HCT116 (cell line): ENCODE results near the gene OSGIN1.

Experiments
- EZH2 ChIP-seq: fragments of 200-600 bp; sonication (generic); IDR thresholded peaks from 2 replicates; pipeline ENCODE4 v1.6.1; 2017; ENCODE audit warnings: antibody characterized with exemption, mixed run types
- POLR2A ChIP-seq: IDR thresholded peaks from 2 replicates; pipeline ENCODE4 v1.7.0; 2011; ENCODE audit warnings: borderline replicate concordance; ENCODE audit not compliant: insufficient read depth, insufficient read length; ENCODE audit errors: extremely low read depth
- POLR2AphosphoS5 ChIP-seq: IDR thresholded peaks from 2 replicates; pipeline ENCODE4 v1.6.1; 2011; ENCODE audit warnings: mild to moderate bottlenecking, low read depth, low read length, moderate library complexity
- RAD21 ChIP-seq: IDR thresholded peaks from 2 replicates; pipeline ENCODE4 v1.6.1; 2012; ENCODE audit warnings: low read depth, mild to moderate bottlenecking
- SP1 ChIP-seq: IDR thresholded peaks from 2 replicates; pipeline ENCODE4 v1.6.1; 2012; ENCODE audit warnings: low read depth
- SRF ChIP-seq: IDR thresholded peaks from 2 replicates; pipeline ENCODE4 v1.6.1; 2012; ENCODE audit warnings: low read depth
- TCF7L2 ChIP-seq: IDR thresholded peaks from 2 replicates; pipeline ENCODE4 v1.7.0; 2011; ENCODE audit warnings: borderline replicate concordance, inconsistent platforms; ENCODE audit not compliant: insufficient read depth, insufficient read length; ENCODE audit errors: extremely low read depth
- ZNF274 ChIP-seq: fragments of 200-500 bp; sonication (Bioruptor generic); IDR thresholded peaks from 2 replicates; pipeline ENCODE4 v1.6.1; 2014; ENCODE audit warnings: mild to moderate bottlenecking, low read depth, low read length, inconsistent platforms
- TF ChIP-seq, protein P1 (sequence below), 3 experiments: fragments of 200-600 bp in 1 of 3; sonication (generic) in 1 of 3; IDR thresholded peaks in 2 of 3; conservative IDR thresholded peaks in 1 of 3; 2 replicates each; pipeline ENCODE4 v1.5.1; 2012 to 2017; ENCODE audit warnings: low read depth in 2 of 3, low read length in 2 of 3, antibody characterized with exemption in 1 of 3, borderline replicate concordance in 1 of 3, control low read depth in 1 of 3, mild to moderate bottlenecking in 1 of 3, mixed read lengths in 1 of 3, mixed run types in 1 of 3, moderate library complexity in 1 of 3; ENCODE audit not compliant: insufficient read depth in 1 of 3
- TF ChIP-seq, protein P2 (sequence below): IDR thresholded peaks from 2 replicates; pipeline ENCODE4 v1.6.1; 2012; ENCODE audit warnings: low read depth
- TF ChIP-seq, protein P3 (sequence below): IDR thresholded peaks from 2 replicates; pipeline ENCODE4 v1.6.1; 2012

DNA sequence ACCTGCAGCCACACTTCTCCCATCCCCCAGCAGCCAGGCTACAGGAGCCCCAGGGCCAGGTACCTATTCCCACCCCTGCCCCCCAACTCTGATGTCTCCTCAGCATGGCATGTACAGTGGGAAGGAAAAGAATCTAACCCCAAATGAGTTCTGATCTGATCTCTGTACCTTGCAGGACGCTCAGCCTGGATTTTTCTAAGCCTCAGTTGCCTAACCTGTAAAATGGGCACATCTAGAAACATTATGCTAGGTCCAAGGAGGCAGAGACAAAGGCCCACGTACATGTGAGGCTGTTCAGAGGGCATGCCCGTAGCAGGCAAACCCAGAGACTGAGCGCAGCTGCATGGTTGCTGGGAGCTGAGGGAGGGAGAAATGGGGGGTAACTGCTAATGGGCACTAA, 54.5 kb downstream of the OSGIN1 start:
- TF ChIP-seq, protein P1, sequence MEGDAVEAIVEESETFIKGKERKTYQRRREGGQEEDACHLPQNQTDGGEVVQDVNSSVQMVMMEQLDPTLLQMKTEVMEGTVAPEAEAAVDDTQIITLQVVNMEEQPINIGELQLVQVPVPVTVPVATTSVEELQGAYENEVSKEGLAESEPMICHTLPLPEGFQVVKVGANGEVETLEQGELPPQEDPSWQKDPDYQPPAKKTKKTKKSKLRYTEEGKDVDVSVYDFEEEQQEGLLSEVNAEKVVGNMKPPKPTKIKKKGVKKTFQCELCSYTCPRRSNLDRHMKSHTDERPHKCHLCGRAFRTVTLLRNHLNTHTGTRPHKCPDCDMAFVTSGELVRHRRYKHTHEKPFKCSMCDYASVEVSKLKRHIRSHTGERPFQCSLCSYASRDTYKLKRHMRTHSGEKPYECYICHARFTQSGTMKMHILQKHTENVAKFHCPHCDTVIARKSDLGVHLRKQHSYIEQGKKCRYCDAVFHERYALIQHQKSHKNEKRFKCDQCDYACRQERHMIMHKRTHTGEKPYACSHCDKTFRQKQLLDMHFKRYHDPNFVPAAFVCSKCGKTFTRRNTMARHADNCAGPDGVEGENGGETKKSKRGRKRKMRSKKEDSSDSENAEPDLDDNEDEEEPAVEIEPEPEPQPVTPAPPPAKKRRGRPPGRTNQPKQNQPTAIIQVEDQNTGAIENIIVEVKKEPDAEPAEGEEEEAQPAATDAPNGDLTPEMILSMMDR (IDR thresholded peaks at IDR 0.05 in 2 of 3, conservative IDR thresholded peaks at IDR 0.05 in 1 of 3; ENCODE audit: borderline replicate concordance in 1 of 3, insufficient read depth in 1 of 3, low read depth in 2 of 3, low read length in 2 of 3): no peak
- TF ChIP-seq, protein P2, sequence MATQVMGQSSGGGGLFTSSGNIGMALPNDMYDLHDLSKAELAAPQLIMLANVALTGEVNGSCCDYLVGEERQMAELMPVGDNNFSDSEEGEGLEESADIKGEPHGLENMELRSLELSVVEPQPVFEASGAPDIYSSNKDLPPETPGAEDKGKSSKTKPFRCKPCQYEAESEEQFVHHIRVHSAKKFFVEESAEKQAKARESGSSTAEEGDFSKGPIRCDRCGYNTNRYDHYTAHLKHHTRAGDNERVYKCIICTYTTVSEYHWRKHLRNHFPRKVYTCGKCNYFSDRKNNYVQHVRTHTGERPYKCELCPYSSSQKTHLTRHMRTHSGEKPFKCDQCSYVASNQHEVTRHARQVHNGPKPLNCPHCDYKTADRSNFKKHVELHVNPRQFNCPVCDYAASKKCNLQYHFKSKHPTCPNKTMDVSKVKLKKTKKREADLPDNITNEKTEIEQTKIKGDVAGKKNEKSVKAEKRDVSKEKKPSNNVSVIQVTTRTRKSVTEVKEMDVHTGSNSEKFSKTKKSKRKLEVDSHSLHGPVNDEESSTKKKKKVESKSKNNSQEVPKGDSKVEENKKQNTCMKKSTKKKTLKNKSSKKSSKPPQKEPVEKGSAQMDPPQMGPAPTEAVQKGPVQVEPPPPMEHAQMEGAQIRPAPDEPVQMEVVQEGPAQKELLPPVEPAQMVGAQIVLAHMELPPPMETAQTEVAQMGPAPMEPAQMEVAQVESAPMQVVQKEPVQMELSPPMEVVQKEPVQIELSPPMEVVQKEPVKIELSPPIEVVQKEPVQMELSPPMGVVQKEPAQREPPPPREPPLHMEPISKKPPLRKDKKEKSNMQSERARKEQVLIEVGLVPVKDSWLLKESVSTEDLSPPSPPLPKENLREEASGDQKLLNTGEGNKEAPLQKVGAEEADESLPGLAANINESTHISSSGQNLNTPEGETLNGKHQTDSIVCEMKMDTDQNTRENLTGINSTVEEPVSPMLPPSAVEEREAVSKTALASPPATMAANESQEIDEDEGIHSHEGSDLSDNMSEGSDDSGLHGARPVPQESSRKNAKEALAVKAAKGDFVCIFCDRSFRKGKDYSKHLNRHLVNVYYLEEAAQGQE: no peak
- TF ChIP-seq ZNF274 (no peak), POLR2A (no peak), RAD21 (no peak), TCF7L2 (no peak), POLR2AphosphoS5 (no peak), EZH2 (no peak), SRF (no peak), SP1 (no peak)
- TF ChIP-seq, protein P3, sequence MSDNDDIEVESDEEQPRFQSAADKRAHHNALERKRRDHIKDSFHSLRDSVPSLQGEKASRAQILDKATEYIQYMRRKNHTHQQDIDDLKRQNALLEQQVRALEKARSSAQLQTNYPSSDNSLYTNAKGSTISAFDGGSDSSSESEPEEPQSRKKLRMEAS: no peak
